NK-92 treated with Interleukin-12 subunit alpha and Interleukin-12 subunit beta, amount 100 ng/mL, for 24 hours (cell line): ENCODE data around the gene KCNMA1.
"Not testable (repeated sequence)": the region's sequence is repeated elsewhere in the genome, so short reads cannot be mapped to it uniquely, and the experiment has no call there.

Source experiments
- DNase-seq: peaks from one replicate; lab custom pipeline; 2025; lab: John Stamatoyannopoulos, UW

KCNMA1 gene

GRCh38 chr10:77637532-77638320, at the start of gene KCNMA1:
Gene KCNMA1 (minus strand): TSS chr10:77637808.
- no peak for DNase-seq

- DNase-seq: no peak
Observed at GRCh38 chr10:77686650-77687417, 49.2 kb upstream of the KCNMA1 start.

GRCh38 chr10:77686096-77686495, 48.5 kb upstream of the KCNMA1 start:
- no peak for DNase-seq

DNA sequence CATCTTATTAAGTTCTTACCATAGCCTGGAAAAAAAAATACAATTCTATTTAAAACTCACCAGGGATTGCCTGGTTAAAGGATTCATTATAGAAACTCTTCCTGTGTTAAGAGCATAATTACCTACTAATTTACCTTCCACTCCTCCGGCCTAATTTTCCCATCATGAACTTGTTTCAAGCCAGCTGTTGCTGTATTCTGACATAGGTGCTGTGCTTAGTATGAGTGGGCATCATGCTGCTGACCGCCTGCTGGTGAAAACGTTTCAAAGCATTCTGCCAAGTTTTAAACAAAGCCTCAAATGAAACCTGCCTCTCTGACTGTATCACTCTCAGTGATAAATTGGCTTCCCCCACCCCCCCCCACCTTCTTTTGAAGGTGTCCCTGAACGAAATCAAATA, 47.8 kb upstream of the KCNMA1 start:
- DNase-seq: no peak

GRCh38 chr10:77683088-77683432, 45.5 kb upstream of the KCNMA1 start:
- not testable (repeated sequence) for DNase-seq

DNA sequence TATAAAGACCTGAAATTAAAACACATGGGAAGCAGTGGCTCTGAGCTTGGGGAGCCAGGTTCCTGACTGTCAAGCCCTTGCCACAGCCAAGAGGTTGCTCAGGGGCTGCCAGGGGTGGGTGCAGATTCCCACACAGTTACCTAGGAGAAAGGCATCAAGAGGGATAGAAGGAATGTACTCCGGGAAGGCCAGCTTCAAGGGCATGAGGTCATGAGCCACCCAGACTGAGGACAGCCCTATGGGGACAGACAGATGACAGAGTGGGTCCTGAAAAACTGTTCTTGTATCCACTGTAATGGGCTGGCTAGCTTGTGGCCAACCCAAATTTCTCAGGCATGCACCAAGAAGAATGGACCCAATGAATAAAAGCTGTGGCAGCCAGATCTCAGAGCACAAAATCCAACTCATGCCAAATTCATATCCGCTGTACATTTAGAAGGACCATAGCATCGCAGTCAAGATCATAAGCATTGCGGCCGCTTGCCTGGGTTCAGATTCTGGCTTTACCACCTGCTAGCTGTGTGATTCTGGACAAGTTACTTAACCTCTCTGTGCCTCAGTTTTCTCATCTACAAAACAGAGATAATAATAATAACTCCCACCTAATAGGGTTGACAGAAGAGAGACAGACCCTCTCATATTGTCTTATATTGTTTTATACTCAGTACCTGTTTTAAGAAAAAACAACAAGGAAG, 44.9 kb upstream of the KCNMA1 start:
- DNase-seq: no peak

- DNase-seq: no peak
Observed at GRCh38 chr10:77681839-77682238, 44.2 kb upstream of the KCNMA1 start.

GRCh38 chr10:77680811-77681210, 43.2 kb upstream of the KCNMA1 start:
- DNase-seq: no peak

DNA sequence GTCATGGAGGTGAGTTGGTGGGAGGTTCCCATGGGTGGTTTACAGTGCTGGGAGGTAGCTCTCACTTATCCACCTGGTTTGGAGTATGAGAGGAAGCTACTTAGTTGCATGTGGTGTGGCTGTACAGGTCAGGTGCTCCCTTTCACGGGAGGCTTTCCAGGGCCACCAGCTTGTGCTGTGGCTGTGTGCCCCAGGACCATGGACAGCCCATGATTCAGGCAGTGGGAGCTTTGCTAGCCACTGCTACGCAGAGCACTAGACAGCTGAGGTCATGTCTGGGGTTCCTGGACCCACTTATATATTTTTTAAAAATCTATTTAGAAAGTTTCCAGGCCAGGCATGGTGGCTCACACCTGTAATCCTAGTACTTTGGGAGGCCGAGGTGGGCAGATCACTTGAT, 42.5 kb upstream of the KCNMA1 start:
- no peak for DNase-seq

- no peak for DNase-seq
Observed at GRCh38 chr10:77679217-77679616, 41.6 kb upstream of the KCNMA1 start.

DNA sequence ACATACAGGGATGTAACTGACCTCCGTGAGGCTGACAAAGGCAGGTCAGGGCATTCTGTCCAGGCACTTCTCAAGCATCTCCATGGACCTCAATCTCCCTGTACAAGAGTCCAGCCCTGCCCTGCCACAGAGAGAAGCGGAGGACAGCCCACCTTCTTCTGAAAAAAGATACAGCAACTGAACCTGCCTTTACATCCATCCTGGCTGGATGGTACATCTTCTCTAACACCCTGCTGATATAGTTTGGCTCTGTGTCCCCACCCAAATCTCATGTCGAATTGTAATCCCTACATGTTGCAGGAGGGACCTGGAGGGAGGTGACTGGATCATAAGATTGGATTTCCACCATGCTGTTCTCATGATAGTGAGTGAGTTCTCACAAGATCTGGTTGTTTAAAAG, 40.5 kb upstream of the KCNMA1 start:
- no peak for DNase-seq

DNA sequence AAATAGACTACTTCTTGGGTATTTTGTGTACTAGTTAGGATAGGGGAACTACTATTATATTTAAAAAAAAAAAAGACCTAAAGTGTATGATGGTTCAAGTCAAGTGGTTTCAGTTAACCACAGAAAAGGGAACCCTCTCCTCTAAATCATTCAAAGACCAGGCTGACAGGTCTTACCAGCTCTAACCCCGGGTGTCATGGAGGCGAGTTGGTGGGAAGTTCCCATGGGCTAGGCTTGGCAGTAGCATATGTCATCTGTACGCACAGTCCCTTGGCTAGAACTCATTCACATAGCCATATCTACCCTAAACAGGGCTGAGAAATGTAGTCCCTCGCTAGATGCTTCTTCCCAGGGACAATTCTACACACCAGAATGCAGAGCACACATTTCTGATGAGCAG, 37.7 kb upstream of the KCNMA1 start:
- no peak for DNase-seq

DNA sequence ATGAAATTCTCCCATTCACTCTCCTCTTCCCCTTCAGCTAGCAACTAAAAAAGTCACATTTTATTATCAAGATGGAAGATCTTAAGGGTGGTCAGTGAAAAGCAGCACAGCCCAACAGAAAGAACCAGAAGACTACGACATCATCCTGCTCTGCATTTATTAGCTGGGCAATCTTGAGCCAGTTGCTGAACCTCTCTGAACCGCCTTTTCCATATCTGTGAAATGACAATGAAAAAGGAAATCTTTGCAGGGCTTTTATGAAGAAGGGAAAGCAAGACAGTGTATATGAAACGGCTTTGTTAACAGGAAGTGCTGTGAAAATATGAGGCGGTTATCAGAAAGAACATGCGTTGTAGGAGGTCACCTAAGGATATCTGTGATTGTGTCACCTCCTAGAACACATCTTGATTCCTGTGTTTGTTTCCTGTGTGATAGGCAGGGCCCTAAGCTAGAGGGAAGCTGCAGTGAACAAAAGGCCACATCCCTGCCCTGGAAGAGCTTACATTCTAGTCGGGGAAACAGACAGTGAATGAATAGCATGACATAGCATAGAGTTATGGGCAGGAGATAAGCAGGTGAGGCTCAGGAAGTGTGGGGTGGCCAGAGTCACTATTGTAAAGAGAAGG, 36.0 kb upstream of the KCNMA1 start:
- DNase-seq: no peak

DNA sequence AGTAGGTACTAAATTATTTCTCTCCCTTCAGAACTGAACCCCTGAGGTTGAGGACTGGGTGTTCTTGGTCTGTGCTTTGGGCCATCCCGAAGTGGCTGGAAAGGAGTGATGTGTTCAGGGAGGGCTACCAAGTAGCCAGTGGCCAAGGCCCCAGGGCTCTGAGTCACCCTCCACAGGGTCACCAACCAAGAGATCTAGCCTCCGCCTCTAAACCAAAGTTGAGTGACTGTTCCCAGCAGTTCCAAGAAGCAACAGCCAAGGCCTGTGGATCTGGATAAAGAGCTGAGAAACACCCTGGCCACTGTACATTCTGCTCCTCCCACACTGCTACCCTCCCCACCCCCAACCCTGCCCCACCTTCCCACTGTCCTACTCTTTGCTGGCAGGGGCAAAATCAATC, 35.5 kb upstream of the KCNMA1 start:
- no peak for DNase-seq

- DNase-seq: no peak
Observed at GRCh38 chr10:77671594-77672252, 34.1 kb upstream of the KCNMA1 start.

GRCh38 chr10:77670817-77671443, 33.3 kb upstream of the KCNMA1 start:
- no peak for DNase-seq

DNA sequence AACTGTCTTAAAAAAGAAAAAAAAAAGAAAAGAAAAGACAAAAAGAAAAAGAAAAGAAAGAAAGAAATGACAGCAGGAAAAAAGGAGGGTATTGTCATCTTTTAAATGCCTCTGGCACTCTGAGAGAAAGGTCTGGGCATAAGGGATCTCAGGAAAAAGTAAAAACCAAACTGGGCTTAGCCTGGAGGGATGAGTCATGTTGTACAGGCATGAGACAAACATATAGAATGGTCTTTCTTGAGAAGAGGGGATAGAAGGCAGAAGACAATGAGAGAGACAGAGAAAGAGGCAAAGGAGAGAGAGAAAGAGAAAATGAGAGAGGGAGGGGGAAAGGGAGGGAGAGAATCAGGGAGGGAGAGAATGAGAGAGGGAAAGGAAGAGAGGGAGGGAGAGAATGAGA, 32.3 kb upstream of the KCNMA1 start:
- DNase-seq: no peak

GRCh38 chr10:77667426-77668324, 30.1 kb upstream of the KCNMA1 start:
- no peak for DNase-seq

GRCh38 chr10:77666821-77667220, 29.2 kb upstream of the KCNMA1 start:
- DNase-seq: no peak

DNA sequence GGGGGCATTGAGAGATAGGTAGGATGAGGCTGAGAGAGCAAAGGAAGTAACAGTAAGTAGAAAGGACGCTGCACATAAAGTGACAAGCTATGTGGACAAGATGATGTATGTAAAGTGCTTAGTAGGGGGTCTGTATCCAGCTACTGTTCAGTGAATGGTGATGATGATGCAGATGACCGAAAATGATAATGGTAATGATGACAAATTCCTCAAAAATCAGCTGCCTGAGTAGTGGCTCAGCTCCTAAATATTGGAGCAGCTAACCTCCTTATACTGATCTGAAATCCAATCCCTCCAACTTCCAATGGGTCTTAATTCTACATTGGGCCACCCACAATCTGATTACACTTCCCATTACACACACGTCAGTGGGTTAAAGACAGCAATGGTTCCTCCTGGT, 27.1 kb upstream of the KCNMA1 start:
- no peak for DNase-seq
